OCI-LY3 (cell line): ENCODE results near the gene CDPF1.

ENCODE experiments used
- EZH2phosphoT487 ChIP-seq: fragments of 200-600 bp; shearing (Covaris generic); IDR thresholded peaks from 2 replicates; pipeline ENCODE4 v1.6.1; 2018; ENCODE audit warnings: antibody characterized with exemption, mixed run types, low read depth
- TF ChIP-seq, protein P1 (sequence below): fragments of 200-600, 300-600 bp; sonication (generic); IDR thresholded peaks from 2 replicates; pipeline ENCODE4 v1.5.1; 2014; ENCODE audit warnings: antibody characterized with exemption, low read length, low read depth

GRCh38 chr22:46237453-46238124 is 12.5 kb downstream of the CDPF1 start:
- TF ChIP-seq, protein P1, sequence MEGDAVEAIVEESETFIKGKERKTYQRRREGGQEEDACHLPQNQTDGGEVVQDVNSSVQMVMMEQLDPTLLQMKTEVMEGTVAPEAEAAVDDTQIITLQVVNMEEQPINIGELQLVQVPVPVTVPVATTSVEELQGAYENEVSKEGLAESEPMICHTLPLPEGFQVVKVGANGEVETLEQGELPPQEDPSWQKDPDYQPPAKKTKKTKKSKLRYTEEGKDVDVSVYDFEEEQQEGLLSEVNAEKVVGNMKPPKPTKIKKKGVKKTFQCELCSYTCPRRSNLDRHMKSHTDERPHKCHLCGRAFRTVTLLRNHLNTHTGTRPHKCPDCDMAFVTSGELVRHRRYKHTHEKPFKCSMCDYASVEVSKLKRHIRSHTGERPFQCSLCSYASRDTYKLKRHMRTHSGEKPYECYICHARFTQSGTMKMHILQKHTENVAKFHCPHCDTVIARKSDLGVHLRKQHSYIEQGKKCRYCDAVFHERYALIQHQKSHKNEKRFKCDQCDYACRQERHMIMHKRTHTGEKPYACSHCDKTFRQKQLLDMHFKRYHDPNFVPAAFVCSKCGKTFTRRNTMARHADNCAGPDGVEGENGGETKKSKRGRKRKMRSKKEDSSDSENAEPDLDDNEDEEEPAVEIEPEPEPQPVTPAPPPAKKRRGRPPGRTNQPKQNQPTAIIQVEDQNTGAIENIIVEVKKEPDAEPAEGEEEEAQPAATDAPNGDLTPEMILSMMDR, result no peak
- TF ChIP-seq EZH2phosphoT487, result no peak
